Mammary epithelial cell (primary cell): ENCODE results near the gene CDH13.

ENCODE experiments used
- EZH2 ChIP-seq: IDR thresholded peaks from 2 replicates; pipeline ENCODE4 v1.6.1; 2012; ENCODE audit warnings: low read length, inconsistent platforms, borderline replicate concordance
- TF ChIP-seq, protein P1 (sequence below), 2 donors: IDR thresholded peaks in 1 of 2; conservative IDR thresholded peaks in 1 of 2; 2 replicates each; pipeline ENCODE4 v1.5.1; 2011 to 2012; ENCODE audit warnings: inconsistent platforms in 2 of 2, low read length in 2 of 2, mild to moderate bottlenecking in 2 of 2, control low read depth in 1 of 2, low read depth in 1 of 2; ENCODE audit not compliant: insufficient read depth in 1 of 2; ENCODE audit errors: extremely low read depth in 1 of 2

DNA sequence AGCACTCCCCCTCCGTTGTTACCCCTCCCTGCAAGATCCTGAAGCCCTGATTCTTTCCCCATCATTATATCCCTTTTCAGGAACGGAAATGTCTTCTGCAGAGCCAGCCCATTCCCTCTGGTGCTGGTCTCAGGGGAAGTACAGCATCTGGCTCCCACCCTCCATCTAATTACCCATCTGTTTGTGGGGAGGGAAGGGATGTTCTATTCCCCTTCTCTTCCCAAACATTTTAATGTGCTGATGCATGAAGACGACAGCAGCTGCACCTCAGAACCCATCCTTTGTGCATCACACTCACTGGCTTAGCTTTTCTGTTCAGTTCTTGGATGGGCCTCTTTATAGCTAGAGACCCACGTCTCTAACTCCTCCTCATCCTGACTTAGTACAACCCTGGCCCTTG lies 367.2 kb downstream of the CDH13 start:
- TF ChIP-seq, protein P1, sequence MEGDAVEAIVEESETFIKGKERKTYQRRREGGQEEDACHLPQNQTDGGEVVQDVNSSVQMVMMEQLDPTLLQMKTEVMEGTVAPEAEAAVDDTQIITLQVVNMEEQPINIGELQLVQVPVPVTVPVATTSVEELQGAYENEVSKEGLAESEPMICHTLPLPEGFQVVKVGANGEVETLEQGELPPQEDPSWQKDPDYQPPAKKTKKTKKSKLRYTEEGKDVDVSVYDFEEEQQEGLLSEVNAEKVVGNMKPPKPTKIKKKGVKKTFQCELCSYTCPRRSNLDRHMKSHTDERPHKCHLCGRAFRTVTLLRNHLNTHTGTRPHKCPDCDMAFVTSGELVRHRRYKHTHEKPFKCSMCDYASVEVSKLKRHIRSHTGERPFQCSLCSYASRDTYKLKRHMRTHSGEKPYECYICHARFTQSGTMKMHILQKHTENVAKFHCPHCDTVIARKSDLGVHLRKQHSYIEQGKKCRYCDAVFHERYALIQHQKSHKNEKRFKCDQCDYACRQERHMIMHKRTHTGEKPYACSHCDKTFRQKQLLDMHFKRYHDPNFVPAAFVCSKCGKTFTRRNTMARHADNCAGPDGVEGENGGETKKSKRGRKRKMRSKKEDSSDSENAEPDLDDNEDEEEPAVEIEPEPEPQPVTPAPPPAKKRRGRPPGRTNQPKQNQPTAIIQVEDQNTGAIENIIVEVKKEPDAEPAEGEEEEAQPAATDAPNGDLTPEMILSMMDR (conservative IDR thresholded peaks at IDR 0.05 in 1 of 2, IDR thresholded peaks at IDR 0.05 in 1 of 2; ENCODE audit: extremely low read depth in 1 of 2, insufficient read depth in 1 of 2, low read depth in 1 of 2, low read length in 2 of 2), result no peak
- TF ChIP-seq EZH2, result no peak
